ENCODE results near the gene ANKRD44.
"Not testable (repeated sequence)": the region's sequence is repeated elsewhere in the genome, so short reads cannot be mapped to it uniquely, and the experiment has no call there.

ANKRD44 gene

DNA sequence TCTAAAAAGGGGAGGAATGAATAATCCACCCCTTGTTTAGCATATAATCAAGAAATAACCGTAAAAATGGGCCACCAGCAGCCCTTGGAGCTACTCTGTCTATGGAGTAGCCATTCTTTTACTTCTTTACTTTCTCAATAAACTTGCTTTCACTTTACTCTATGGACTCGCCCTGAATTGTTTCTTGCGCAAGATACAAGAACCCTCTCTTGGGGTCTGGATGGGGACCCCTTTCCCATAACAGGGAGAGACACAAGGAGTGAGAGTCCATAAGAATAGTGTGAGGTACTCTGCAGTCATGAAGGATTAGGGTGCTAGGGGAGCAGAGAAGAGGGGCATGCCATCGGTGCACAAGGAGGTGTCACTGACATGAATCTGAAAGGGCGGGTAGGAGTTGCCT lies 224.9 kb downstream of the ANKRD44 start:
- DNase-seq (ENCODE audit: extremely low read depth in 1 of 2, low read depth in 1 of 2) = no peak

DNA sequence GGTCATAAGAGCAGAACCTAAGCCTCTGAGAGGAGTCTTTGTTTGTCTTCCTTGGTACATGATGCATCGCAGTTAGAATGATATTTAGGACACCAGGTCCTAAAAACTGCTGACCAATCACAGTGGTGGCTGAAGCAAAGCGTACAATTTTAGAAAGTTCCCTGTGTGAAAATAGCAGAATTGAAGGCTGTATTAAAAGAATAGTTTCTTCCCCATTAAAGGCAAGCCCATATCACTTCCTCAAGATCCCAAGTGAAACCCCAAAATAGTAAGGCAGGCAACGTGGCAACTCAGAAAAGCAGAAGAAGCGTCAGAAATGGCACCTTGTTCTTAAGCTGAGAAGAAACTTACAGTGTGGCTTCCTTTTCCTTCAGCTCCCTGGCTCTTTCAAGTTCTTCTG lies 229.3 kb downstream of the ANKRD44 start:
- DNase-seq (ENCODE audit: extremely low read depth in 1 of 2, low read depth in 1 of 2) = no peak

DNA sequence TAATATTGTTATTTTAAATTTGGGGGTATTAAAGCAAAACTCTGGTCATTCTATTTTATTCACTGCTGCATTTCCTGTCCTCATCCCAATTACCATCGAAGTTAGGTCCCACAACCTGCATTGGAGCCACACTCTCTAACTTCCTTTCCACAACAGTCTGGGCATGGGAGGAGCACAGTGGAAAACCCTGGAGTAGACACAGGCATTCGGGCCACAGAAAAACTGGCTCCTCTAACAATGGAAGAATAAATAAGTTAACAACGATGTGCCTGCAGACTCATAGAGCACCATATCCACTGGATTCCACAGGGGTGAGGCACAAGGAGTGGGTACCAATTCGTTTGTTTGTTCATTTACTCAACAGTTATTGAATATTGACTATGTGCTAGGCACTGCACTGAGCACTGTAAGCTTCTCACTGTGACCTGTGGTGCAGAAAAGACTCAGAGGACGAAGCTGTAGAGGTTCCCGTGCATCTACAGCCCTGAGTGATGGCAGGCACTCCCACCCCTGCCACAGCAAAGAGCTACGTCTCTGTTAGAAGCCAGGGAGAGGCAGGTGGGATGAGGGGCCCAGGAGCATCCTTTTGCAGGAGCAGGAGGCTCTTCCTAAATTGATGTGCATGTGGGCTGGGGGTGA lies 229.9 kb downstream of the ANKRD44 start:
- no peak for DNase-seq (ENCODE audit: extremely low read depth in 1 of 2, low read depth in 1 of 2)

DNA sequence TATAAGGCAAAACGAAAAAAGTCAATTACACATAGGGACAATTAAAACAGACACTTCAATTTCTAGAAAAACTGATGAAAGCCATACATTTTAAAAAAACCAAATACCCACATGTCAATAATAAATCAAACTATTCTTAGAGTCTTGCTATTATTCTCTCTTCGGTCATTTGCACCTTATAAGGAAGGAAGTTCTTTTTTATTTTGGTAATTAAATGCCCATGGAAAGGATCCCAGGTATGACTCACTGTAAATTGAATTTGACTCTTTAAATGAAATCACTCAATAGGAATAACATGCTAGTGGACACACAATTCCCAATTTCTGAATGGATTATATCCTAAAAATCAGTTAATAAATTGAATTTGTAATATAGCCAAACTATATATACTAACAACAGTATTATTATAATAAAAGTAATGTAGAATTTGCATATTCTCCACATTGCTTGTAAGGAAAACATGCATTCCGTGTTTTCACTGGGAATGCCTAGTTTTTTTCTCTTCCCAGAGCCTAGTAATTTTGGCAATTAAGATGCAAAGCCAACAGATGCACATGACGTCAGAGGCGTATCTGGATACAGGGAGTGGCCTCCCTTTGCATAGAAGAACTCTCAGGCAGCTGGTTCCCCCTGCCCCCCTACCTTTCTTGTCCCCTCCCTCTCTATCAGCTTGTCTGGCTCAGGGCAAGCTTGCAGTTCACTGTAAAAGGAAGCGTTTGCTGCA lies 230.6 kb downstream of the ANKRD44 start:
- no peak for DNase-seq (ENCODE audit: extremely low read depth in 1 of 2, low read depth in 1 of 2)

DNA sequence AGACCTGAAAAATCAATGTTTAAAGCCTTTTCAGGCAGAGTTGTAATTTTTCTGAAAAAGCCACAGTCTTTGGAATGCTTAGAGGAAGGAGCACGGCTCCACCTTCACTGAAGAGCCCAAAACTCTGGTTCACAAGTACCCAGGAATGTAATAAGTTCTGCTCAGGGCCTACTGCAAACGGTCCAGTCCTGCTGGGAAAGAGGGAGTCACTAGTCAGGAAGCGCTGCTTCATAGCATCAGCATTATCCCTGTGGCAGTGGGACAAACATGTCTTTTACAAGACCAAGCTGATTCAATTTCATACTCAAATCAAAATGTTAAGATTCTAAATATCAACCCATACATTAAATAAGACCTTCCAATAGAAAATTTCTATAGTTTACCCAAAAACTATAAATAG lies 231.2 kb downstream of the ANKRD44 start:
- DNase-seq (ENCODE audit: extremely low read depth in 1 of 2, low read depth in 1 of 2) = no peak

DNA sequence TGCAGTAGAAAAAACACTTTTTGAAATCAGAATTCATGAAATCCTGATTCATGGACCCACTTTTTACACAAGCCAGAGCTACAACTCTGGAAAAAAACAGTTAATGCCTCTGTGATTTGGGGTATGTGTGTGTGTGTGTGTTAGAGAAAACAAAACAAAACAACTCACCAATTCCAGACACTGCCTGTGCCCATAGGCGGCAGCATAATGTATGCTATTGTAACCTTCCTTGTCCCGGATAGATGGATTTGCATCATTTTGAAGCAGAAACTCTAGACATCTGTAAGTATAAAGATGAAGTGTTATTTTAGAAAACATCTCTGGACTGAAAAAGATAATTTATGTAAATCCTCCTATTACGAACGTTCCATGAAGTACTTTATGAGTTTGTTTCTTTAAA lies 232.0 kb downstream of the ANKRD44 start:
- DNase-seq (ENCODE audit: extremely low read depth in 1 of 2, low read depth in 1 of 2) = no peak

DNA sequence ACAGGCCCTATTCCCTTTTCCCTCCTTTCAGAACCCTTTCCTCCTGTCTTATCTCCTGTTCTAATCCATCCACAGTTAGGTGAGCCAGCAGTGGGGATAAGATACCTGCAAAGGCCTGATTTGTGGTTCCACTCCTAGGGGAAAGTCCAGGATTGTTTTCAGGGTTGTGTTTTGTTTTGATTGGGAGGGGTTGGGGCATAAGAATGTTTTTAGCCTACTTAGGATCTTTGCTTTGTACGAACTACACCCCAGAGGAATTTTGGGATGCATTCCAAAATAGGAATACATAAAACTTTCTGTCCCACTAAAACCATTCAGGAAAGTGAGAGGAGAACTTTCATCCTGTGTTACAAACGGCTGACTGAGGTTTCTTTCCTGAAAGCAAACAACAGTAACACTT lies 233.2 kb downstream of the ANKRD44 start:
- no peak for DNase-seq (ENCODE audit: extremely low read depth in 1 of 2, low read depth in 1 of 2)

DNA sequence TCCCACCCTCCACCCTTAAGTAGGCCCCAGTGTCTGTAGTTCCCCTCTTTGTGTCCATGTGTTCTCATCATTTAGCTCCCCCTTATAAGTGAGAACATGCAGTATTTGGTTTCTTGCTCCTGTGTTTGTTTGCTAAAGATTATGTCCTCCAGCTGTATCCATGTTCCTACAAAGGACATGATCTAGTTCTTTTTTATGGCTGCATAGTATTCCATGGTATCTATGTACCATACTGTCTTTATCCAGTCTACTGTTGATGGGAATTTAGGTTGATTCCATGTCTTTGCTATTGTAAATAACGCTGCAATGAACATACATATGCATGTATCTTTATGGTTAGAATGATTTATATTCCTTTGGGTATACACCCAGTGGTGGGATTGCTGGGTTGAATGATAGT lies 233.9 kb downstream of the ANKRD44 start:
- no peak for DNase-seq (ENCODE audit: extremely low read depth in 1 of 2, low read depth in 1 of 2)

DNA sequence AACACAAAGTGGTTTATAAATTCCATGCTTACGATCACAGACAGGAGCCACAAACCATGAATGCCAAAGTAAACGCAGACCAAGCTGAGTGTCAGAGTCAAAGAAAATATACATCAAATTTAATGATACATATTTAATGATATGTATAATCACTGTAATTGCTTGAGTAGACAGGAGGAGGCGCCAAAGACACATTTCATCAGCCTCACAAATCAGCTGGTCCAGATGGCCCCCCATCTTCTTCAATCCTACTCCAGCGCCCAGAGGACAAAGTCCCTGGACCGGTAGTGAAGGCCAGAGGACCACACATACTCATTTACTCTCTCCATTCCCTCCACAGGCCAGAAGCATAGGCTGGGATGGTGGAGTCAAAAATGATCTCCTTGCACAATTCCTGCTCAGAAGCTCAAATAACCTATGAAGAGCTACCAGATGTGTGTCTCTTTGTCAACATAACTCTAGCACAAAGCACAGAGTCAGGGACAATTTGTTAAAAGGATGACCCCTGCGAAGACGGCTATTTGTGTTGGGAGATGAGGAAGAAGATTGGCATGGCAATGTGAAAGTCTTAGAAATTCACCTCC lies 234.7 kb downstream of the ANKRD44 start:
- DNase-seq (ENCODE audit: extremely low read depth in 1 of 2, low read depth in 1 of 2) = no peak

DNA sequence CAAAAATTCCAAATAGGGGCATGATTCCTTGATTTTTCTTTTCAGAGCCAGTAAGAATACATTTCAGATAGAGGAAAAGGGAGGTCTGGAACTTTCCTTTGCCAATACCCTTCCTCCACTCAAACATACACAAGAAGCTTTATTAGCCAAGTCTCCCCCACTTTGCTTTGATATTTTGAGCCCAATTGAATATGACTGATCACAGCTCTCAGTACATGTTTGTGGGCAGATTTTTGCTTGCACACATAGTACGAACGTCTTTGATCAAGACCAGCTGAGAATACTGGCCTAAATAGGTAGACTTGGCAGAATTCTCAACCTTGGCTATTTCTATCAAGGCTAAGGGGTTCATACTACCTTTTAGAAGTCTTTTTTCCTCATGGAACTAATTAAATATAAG lies 235.3 kb downstream of the ANKRD44 start:
- no peak for DNase-seq (ENCODE audit: extremely low read depth in 1 of 2, low read depth in 1 of 2)

DNA sequence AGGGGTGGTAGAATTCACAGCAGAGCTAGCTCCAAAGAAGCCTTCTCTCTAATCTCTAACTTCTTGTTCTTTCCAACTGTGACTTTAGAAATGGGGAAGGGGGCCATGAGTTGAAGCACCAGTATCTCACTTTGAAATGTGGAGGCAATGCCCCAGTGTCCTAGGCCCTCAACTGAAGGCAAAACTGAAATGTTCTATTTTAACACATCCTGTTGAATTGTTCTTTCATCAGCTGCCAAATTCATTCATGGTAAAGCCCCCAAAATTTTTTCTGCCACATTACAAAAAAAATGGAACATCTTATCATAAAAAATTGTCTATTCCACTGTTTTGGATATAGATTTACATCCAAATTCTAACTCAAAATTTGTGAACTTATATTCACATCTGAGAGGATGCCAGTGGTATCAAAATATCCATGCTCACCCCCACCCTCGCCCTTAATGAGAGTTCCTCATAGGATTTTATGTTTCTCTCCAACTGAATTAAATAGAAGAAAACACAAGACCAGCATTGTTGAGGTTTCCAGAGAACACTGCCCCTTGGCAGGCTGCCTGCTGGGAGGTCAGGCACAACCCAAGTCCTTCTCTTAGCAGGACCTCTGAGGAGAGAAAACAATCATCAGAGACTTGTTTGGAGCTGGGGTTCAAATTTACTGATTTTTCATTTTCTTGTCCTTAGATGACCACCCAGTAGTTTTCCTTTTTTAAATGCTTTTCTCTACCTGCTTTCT lies 236.7 kb downstream of the ANKRD44 start:
- no peak for DNase-seq (ENCODE audit: extremely low read depth in 1 of 2, low read depth in 1 of 2)

DNA sequence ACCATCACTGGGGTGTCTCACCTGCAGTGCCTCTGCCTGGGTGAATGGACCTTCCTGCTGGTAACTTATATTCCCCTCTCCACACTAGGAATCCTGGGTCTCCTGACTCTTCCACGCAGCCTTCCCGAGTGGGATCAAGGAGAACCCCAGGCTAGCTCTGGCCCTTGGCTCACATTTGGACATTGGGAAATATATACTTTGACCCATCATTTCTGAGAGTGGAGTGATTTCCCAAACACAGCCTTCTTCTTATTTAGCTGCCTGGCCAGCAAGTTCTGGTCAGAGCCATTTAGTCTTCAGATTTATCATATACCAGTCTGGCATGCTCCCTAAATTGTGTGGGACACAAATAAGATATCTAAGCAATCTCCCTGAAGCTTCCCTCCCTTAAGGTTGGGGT lies 237.3 kb downstream of the ANKRD44 start:
- DNase-seq (ENCODE audit: extremely low read depth in 1 of 2, low read depth in 1 of 2) = no peak

DNA sequence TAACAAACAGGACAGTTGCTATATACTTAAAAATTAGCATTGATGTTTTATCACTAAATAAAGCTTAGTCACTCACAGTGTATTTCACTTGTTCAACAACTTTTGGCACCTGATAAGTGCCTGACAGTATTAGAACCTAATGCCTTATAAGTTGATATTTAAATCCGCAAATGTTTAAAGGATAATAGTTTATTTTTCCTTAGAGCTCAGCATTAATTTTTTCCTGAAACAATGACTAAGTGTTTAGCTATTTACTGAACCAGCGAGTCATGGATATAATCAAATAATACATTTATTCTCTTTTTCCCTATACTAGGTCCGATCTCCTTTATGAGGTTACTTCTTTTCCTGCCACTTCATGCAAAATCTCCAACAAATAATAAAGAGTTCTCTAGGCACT lies 238.0 kb downstream of the ANKRD44 start:
- DNase-seq (ENCODE audit: extremely low read depth in 1 of 2, low read depth in 1 of 2) = no peak

DNA sequence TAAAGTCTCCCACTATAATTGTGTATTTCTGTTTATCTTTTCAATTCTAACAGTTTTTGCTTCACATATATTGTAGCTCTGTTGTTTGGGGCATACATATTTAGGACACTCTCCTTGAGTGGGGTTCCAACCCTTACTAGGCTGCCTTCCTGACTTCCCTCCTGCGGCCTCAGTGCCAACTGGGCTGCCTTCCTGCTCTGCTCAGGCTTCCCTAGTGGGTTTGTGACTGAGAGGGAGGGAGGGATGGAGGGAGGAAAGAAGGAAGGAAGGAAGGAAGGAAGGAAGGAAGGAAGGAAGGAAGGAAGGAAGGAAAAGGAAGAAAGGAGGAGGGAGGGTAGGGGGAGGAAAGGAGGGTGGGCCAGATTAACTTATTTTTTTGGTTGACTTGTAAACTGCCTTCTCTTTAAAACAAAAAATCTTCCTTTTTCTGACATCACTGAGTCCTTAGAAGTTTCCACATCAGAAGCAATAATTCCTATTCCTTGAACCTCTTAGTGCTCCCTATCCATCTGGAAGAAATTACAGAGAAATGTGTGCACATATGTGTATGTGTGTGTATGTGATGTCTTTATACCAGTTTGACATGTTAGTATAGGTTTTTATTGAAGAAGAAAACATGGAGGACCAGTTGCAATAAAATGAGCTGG lies 238.7 kb downstream of the ANKRD44 start:
- DNase-seq (ENCODE audit: extremely low read depth in 1 of 2, low read depth in 1 of 2) = no peak

DNA sequence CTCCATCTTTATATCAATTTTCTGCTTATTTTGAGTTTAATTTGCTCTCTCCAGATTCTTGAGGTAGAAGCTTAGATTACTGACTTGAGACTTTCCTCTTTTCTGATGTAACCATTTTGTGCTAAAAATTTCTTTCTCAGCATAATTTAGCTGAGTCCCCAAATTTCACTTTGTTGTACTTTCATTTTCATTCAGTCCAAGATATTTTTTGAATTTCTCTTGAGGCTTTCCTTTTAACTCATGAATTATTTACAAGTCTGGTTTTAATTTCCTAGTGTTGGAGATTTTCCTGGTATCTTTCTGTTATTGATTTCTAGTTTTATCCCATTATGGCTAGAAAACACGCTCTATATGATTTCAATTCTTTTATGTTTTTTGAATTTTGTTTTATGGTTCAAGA lies 239.4 kb downstream of the ANKRD44 start:
- no peak for DNase-seq (ENCODE audit: extremely low read depth in 1 of 2, low read depth in 1 of 2)

DNA sequence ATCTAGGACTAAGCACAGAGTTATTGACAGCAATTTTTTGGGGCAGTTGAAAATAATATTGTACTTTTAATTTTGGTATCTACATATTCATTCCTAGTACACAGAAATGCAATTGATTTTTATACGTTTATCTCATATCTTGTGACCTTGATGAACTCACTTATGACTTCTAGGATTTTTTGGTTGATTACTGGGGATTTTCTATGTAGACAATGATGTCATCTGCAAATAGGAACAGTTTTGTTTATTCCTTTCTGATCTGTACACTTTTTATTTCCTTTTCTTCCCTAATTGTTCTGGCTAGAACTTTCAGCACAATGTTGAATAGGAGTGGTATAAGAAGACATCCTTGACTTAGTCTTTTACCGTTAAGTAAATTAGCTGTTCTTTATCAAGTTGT lies 240.6 kb downstream of the ANKRD44 start:
- DNase-seq (ENCODE audit: extremely low read depth in 1 of 2, low read depth in 1 of 2) = no peak

DNA sequence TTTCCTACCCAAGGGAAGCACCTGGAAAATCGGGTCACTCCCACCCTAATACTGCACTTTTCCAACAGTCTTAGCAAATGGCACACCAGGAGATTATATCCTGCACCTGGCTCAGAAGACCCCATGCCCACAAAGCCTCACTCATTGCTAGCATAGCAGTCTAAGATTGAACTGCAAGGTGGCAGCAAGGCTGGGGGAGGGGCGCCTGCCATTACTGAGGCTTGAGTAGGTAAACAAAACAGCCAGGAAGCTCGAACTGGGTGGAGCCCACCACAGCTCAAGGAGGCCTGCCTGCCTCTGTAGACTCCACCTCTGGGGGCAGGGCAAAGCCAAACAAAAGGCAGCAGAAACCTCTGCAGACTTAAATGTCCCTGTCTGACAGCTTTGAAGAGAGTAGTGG lies 248.0 kb downstream of the ANKRD44 start:
- DNase-seq (ENCODE audit: extremely low read depth in 1 of 2, low read depth in 1 of 2) = not testable (repeated sequence)

DNA sequence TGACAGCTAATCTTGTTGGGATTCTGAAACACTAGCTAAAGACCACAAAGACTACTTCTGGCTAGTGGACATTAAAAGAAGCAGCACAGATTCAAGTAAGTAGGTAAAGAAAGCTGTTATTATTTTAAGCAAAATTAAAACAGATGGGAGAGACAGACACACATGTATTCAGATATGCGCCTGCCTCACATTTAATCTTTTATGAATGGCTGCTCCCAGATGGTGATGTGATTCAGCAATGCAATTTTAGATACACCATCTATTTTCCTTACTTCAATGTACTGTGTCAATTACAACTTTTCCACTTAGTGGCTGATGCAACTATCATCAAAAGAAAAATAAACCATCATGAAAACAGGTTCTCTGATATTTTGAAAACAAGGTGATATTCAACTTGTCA lies 251.1 kb downstream of the ANKRD44 start:
- DNase-seq (ENCODE audit: extremely low read depth in 1 of 2, low read depth in 1 of 2) = no peak

DNA sequence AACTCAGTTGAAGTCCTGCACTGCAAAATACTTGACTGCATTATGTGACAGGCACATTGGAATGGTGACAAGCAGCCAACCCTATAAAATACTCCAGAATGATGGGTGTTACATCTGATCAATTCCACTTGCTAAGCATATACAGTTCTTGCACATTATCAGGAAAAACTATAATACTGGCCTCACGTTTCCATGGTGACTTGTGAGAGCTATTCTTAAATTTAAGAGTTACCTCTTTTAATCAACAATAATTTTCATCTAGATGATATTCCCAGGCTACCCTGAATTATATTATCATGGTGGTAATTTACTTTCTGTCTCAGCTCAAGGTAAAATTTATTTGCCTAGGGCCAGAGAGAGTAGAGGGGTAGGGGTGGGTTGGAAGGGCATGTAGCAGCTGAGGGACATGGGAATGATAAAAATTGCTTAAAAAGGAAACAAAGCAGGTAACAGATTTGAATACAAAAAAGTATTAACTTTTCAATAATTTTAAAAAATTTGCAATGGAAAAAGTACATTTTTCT lies 251.7 kb downstream of the ANKRD44 start:
- DNase-seq (ENCODE audit: extremely low read depth in 1 of 2, low read depth in 1 of 2) = no peak

DNA sequence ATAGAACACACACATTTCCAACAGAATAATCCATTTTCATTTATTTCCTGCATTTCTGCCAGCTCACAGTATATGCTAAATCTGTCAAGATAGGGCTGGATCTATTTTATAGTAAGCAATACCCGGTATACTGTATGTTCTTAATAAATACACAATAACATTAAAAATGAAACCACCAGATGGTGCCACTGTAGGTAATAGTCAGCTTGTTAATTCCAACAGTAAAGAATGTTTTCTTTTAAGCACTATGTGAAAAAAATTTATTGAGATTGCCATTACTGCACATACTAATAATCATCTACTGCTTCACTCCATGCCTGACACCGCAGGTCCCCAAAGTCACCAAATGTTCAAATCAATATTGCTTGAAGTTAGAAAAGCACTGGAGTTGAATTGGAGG lies 252.6 kb downstream of the ANKRD44 start:
- DNase-seq (ENCODE audit: extremely low read depth in 1 of 2, low read depth in 1 of 2) = no peak

DNA sequence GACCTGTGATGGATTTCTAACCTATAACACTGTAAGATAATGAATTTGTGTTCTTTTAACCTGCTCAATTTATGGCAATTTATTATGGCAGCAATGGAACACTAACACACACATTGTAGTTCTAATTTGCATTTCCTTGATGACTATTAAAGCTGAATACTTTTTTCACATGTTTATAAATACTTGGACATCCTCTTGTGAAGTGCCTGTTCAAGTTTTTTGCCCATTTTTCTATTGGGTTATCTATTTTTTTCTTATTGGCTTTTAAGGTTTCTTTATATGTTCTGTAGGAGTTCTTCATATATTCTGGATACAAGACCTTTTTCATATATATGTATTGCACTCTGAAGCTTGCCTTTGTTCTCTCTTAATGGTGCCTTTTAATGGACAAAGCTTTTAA lies 255.5 kb downstream of the ANKRD44 start:
- DNase-seq (ENCODE audit: extremely low read depth in 1 of 2, low read depth in 1 of 2) = no peak
